SIG-M5 treated with dmso at 0.1 percent for 504 hours (cell line): ENCODE measurements around the gene ZNF724.
"Not testable (repeated sequence)": the region's sequence is repeated elsewhere in the genome, so short reads cannot be mapped to it uniquely, and the experiment has no call there.

Source experiments
- DNase-seq: peaks from one replicate; lab custom pipeline; 2025; ENCODE audit not compliant: unreplicated experiment; lab: John Stamatoyannopoulos, UW

ZNF724 gene

DNA sequence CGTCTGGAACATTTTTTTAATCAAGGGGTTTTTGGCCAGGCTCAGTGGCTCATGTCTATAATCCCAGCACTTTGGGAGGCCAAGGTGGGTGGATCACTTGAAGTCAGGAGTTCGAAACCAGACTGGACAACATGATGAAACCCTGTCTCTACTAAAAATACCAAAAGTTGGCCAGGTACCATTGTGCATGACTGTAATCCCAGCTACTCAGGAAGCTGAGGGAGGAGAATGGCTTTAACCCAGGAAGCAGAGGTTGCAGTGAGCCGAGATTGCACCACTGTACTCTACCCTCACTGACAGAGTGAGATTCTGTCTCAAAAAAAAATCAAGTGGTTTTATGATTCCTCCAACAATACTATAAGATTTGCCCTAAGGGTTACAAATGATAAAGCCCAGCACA, 3.1 kb upstream of the ZNF724 start:
- not testable (repeated sequence) for DNase-seq

DNA sequence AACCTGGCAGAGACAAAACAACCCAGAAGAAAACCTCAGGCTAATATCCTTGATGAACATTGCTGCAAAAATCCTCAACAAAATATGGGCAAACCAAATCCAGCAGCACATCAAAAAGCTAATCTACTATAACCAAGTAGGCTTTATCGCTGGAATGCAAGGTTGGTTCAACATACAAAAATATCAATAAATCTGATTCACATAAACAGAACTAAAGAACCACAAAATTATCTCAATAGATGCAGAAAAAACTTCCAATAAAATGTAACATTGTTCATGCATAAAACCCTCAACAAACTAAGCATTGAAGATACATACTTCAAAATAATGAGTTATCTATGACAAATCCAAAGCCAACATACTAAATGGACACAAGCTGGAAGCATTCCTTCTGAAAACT, 8.8 kb downstream of the ZNF724 start:
- DNase-seq = no peak

DNA sequence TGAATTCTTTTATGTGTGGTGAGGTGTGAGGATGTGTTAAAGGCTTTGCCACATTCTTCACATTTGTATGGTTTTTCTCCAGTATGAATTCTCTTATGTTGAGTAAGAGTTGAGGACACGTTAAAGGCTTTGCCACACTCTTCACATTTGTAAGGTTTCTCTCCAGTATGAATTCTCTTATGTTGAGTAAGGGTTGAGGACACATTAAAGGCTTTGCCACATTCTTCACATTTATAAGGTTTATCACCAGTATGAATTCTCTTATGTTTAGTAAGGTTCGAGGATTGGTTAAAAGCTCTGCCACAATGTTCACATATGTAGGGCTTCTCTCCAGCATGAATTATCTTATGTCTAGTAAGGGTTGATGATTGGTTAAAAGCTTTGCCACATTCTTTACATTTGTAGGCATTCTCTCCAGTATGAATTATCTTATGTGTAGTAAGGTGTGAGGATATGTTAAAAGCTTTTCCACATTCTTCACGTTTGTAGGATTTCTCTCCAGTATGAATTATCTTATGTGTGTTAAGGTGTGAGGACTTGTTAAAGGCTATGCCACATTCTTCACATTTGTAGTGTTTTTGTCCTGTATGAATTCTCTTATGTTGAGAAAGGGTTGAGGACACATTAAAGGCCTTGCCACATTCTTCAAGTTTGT, 27.1 kb downstream of the ZNF724 start:
- no peak for DNase-seq

DNA sequence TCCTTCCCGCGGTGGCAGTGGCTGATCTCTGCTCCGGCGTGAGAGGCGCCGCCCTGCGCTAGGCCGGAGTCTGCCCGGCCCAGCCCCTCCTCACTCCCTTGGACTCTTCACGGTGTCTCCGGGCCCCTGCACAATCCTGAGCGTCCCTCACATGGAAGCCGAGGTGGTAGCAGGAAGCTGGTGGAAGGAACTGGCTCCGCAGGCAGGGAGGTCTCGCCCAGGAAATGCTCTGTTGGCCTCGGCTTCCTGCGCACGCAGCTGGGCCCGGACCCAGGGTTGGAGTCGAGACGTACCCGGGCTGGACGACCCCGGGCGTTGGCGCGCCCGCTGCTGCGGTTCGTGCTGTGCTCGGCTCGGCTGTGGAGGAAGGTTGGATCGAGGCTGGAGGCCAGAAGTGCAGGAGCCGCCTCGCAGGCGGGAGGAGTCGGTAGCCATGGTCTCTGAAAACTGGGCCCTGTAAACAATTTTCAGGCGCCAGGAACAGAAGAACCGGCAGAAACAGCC, 46.3 kb downstream of the ZNF724 start:
- DNase-seq = no peak

DNA sequence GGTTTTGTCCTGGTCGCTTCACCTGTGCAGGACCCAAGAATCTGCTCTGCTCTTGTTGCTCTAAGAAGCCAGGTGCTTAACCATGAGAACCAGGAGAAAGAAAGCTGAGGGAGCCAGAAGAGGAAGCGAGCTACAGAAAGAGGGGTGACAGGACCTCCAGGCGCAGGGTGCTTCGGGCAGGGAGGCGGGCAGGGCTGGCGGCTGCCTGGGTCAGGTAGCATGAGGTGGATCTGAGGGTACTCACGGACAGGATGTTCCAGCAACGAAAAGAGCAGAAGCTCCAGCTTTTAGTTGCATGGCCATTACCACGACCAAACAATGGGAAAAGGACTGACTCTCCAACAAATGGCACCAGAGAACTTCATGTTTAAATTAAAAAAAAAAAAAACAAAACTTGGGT, 59.9 kb downstream of the ZNF724 start:
- no peak for DNase-seq

DNA sequence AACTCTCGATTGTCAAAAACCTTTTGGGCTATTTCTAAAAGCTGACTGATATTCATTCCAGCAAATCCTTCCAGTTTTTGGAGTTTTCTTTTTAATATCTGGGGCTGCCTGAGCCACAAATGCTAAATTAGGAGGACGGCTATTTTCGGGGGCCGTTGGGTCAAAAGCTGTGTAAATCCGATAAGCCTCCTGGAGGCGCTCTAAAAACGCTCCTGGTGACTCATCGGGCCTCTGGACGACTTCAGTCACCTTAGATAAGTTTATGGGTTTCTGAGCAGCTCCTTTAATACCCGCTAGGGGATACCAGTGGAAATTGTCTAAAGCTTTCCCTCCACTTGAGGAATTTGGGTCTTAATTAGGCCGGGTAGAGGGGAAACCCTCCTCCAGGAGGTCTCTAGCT, 66.9 kb downstream of the ZNF724 start:
- DNase-seq = no peak
